HG02938 (cell line): Measurements from ENCODE around the gene CERS6.
A peak's percentile ranks its signal among the peaks of the same experiment; 100 is the strongest.

Experiments
- ATAC-seq: cut with Tn5 transposase; IDR thresholded peaks from one replicate; pipeline ENCODE4 v1.9.1; 2021; ENCODE audit warnings: mild to moderate bottlenecking, moderate library complexity; ENCODE audit not compliant: unreplicated experiment

CERS6 gene

GRCh38 chr2:168692132-168692744 is 236.2 kb downstream of the CERS6 start:
- no peak for ATAC-seq

GRCh38 chr2:168694173-168694572 is 238.1 kb downstream of the CERS6 start:
- no peak for ATAC-seq

- no peak for ATAC-seq
Measured at GRCh38 chr2:168694866-168695265, 238.8 kb downstream of the CERS6 start.

- no peak for ATAC-seq
Measured at GRCh38 chr2:168697668-168698121, 241.6 kb downstream of the CERS6 start.

- ATAC-seq, result no peak
Measured at GRCh38 chr2:168698969-168699368, 242.9 kb downstream of the CERS6 start.

GRCh38 chr2:168699844-168700417 is 243.9 kb downstream of the CERS6 start:
- no peak for ATAC-seq

GRCh38 chr2:168700615-168701245 is 244.7 kb downstream of the CERS6 start:
- no peak for ATAC-seq

- no peak for ATAC-seq
Measured at GRCh38 chr2:168702579-168702978, 246.5 kb downstream of the CERS6 start.

GRCh38 chr2:168703926-168704325 is 247.9 kb downstream of the CERS6 start:
- no peak for ATAC-seq

- ATAC-seq, result no peak
Measured at GRCh38 chr2:168705534-168706470, 249.7 kb downstream of the CERS6 start.

- no peak for ATAC-seq
Measured at GRCh38 chr2:168706806-168707205, 250.7 kb downstream of the CERS6 start.

- no peak for ATAC-seq
Measured at GRCh38 chr2:168708080-168708479, 252.0 kb downstream of the CERS6 start.

- no peak for ATAC-seq
Measured at GRCh38 chr2:168710754-168711467, 254.8 kb downstream of the CERS6 start.

GRCh38 chr2:168712053-168712452 is 256.0 kb downstream of the CERS6 start:
- ATAC-seq, result peak; percentile 99

GRCh38 chr2:168713325-168713724 is 257.3 kb downstream of the CERS6 start:
- no peak for ATAC-seq

GRCh38 chr2:168715849-168716248 is 259.8 kb downstream of the CERS6 start:
- ATAC-seq, result no peak

GRCh38 chr2:168716839-168717238 is 260.8 kb downstream of the CERS6 start:
- ATAC-seq, result no peak

GRCh38 chr2:168717790-168718502 is 261.9 kb downstream of the CERS6 start:
- no peak for ATAC-seq

GRCh38 chr2:168718622-168719021 is 262.6 kb downstream of the CERS6 start:
- ATAC-seq, result no peak

- ATAC-seq, result no peak
Measured at GRCh38 chr2:168719446-168719845, 263.4 kb downstream of the CERS6 start.
